MM.1S (cell line): ENCODE measurements around the gene DOP1A.

Experiments
- DNase-seq: peaks from one replicate; pipeline ENCODE4 v3.0.0-alpha.2; 2015
- H2AFZ ChIP-seq: fragments of 300-600 bp; sonication (generic); 2 replicates; pipeline ENCODE4 v1.6.0; 2016; ENCODE audit warnings: antibody characterized with exemption, low read length
- H3F3A ChIP-seq: fragments of 300-600 bp; sonication (generic); 2 replicates; pipeline ENCODE4 v1.6.1; 2016; ENCODE audit warnings: mild to moderate bottlenecking, antibody characterized with exemption, low read length, moderate library complexity, mixed read lengths; ENCODE audit not compliant: insufficient read depth
- H3K27ac ChIP-seq: fragments of 300-600 bp; sonication (generic); 2 replicates; pipeline ENCODE4 v1.5.1; 2016; ENCODE audit warnings: mild to moderate bottlenecking, low read length
- H3K27me3 ChIP-seq: fragments of 300-600 bp; sonication (generic); replicated peaks from 2 replicates; pipeline ENCODE4 v1.6.0; 2016; ENCODE audit warnings: low read length; ENCODE audit not compliant: insufficient read depth
- H3K36me3 ChIP-seq: fragments of 300-600 bp; sonication (generic); replicated peaks from 2 replicates; pipeline ENCODE4 v1.6.1; 2016; ENCODE audit warnings: mild to moderate bottlenecking, low read length, mixed read lengths; ENCODE audit not compliant: insufficient read depth
- H3K4me1 ChIP-seq: fragments of 300-600 bp; sonication (generic); 2 replicates; pipeline ENCODE4 v1.6.1; 2016; ENCODE audit warnings: low read length, mixed read lengths
- H3K4me2 ChIP-seq: fragments of 300-600 bp; sonication (generic); 2 replicates; pipeline ENCODE4 v1.6.0; 2016; ENCODE audit warnings: low read depth, low read length
- H3K4me3 ChIP-seq: fragments of 300-600 bp; sonication (generic); 2 replicates; pipeline ENCODE4 v1.5.1; 2016; ENCODE audit warnings: low read length, mixed read lengths
- H3K79me2 ChIP-seq: fragments of 300-600 bp; sonication (generic); 2 replicates; pipeline ENCODE4 v1.6.1; 2016; ENCODE audit warnings: mixed run types, low read length, mixed read lengths
- H3K9ac ChIP-seq: fragments of 300-600 bp; sonication (generic); 2 replicates; pipeline ENCODE4 v1.6.1; 2016; ENCODE audit warnings: low read length, mixed read lengths
- H3K9me2 ChIP-seq: fragments of 300-600 bp; sonication (generic); replicated peaks from 2 replicates; pipeline ENCODE4 v1.6.1; 2016; ENCODE audit warnings: mild to moderate bottlenecking, low read length, mixed read lengths; ENCODE audit not compliant: insufficient read depth
- H3K9me3 ChIP-seq: fragments of 300-600 bp; sonication (generic); replicated peaks from 2 replicates; pipeline ENCODE4 v1.6.1; 2016; ENCODE audit warnings: mild to moderate bottlenecking, low read length, mixed read lengths; ENCODE audit not compliant: insufficient read depth
- H4K20me1 ChIP-seq: fragments of 300-600 bp; sonication (generic); 2 replicates; pipeline ENCODE4 v1.6.1; 2016; ENCODE audit warnings: mild to moderate bottlenecking, low read length, moderate library complexity, mixed read lengths; ENCODE audit not compliant: insufficient read depth
- CTCF ChIP-seq: fragments of 300-600 bp; sonication (generic); IDR thresholded peaks from 2 replicates; pipeline ENCODE4 v1.5.1; 2016; ENCODE audit warnings: antibody characterized with exemption, low read length, mixed read lengths
- EZH2 ChIP-seq: fragments of 300-600 bp; sonication (generic); optimal IDR thresholded peaks from 2 replicates; pipeline ENCODE3; 2017; ENCODE audit warnings: low read depth, mild to moderate bottlenecking, antibody characterized with exemption, low read length, mixed read lengths
- EZH2phosphoT487 ChIP-seq: fragments of 300-600 bp; sonication (generic); IDR thresholded peaks from 2 replicates; pipeline ENCODE4 v1.6.1; 2018; ENCODE audit warnings: antibody characterized with exemption, low read length

Gene DOP1A

DNA sequence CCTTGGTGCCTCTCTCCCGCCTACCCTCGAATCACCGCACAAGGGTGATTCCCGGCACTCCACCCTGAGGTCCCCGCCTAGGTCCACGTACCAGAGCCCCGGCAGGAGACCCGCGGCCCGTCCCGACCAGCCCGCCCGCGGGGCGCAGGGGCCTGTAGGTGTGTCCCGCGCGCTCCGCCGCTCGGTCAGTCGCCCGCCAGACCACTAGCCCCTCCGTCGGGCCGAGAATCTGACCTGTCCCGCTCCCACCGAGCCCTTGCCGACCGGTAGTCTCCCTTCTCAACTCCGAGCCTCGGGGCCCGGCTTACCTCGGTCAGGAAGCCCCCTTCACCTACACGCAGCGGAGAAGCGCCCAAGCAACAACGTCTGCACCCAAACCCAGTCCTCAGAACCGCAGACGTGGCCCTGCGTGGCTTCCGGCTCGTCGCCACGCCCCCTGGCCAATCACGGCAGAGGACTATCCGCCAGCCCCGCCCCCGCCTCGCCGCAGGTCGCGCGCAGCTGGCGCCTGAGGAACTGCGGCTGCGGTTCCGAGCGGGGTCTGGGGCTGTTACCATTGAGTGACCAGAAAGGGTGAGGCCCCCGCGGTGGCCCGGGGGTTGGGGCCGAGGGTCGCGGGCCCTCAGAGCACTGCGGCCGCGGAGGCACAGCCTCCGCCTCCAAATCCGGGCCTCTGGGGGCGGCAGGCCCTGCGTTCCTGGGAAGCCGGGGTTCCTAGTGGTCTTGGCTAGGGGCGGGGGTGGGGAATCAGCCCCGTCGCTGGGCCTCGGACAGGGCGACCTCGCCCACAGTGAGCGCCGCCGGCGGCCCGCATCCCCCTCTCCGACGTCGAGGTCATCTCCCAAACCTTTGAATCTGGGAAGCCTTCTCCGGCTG is 125.6 kb downstream of the DOP1A start, which contains the start of the genes PGM3 and RWDD2A:
PGM3 (minus strand) TSS at position 395 of the 876 bp plus-strand sequence. CDS start 2,253 bp downstream, outside the sequence.
RWDD2A (plus strand) TSS at position 487 of the 876 bp plus-strand sequence. CDS start 1,095 bp downstream, outside the sequence.
- Histone ChIP-seq H3K9me3 (no peaks in the 10 kb centered on the region), H3K27ac (peak within 1 kb of the TSS; percentile 39; the same call in 1 of the 2 replicates)

DNA sequence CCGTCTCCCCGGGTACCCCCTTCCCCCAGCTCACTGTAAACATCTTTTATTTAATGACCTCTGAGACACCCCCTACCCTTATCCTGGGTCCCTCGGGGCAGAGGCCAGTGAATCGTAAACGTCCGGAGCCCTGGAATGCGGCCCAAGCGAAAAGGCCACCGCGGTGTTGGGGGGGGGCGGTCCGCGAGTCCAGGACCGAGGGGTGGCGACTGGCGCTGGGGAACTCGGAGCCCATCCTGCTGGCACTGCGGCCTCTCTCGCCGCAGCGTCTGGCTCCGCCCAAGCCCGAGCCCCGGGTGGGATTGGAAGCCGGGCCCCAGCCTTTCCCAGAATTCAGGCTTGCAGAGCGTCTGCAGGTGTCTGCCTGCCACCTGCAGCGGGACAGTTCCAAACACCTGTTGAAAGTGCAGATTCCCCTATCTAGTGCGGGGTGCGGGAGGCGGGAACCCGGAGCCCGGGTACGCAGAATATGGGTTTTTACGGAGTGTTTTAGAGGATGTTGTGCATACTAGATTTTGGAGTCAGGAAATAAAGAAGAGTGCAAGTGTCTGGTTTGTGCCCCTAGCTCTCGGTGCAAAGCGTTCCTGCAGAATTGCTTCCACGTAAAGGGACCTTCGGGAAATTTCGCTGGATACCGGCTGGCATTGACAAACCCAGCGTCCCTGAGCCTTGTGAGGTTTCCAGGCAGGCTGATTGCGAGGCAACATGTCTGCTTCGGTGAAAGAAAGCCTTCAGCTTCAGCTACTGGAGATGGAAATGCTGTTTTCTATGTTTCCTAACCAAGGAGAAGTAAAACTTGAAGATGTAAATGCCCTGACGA is 126.5 kb downstream of the DOP1A start:
- Histone ChIP-seq H3K9me2 (no peaks in the 10 kb centered on the region), H3K27ac (peak overlapping the region; percentile 39; the same call in 1 of the 2 replicates), H3K79me2 (peaks cover 40% of the 10 kb centered on the region)

More for the DNA sequence above, 125.6 kb downstream of the DOP1A start, which contains the start of the genes PGM3 and RWDD2A:
- Histone ChIP-seq H3K4me1 (peaks cover 12% of the 10 kb centered on the region; the same call in 1 of the 2 replicates), H3K9ac (peak within 1 kb of the TSS; percentile 82), H3K4me2 (peak within 1 kb of the TSS; percentile 75), H3K27me3 (no peaks in the 10 kb centered on the region), H3K79me2 (peaks cover 49% of the 10 kb centered on the region), H4K20me1 (no peaks in the 10 kb centered on the region), H3K36me3 (0 out of 2 replicates have a peak, but pooled peaks cover 14% of the 10 kb centered on the region), H3K4me3 (peak within 1 kb of the TSS; percentile 91), H2AFZ (peak within 1 kb of the TSS; percentile 80), H3F3A (peaks cover 14% of the 10 kb centered on the region), H3K9me2 (no peaks in the 10 kb centered on the region)
- TF ChIP-seq CTCF, result no peak
- TF ChIP-seq EZH2, result no peak
- no peak for TF ChIP-seq EZH2phosphoT487
- DNase-seq, result peak; percentile 90

More for the DNA sequence above, 126.5 kb downstream of the DOP1A start:
- 0 out of 2 replicates have a peak, but pooled peaks cover 8% of the 10 kb centered on the region for H3K36me3 ChIP-seq
- peak overlapping the region; percentile 82 for H3K9ac ChIP-seq
- no peaks in the 10 kb centered on the region for H3K9me3 ChIP-seq
- H3K4me3 ChIP-seq, result peak overlapping the region; percentile 91
- H3F3A ChIP-seq, result peaks cover 14% of the 10 kb centered on the region
- TF ChIP-seq EZH2 (no peak), EZH2phosphoT487 (no peak), CTCF (no peak)
- peaks cover 12% of the 10 kb centered on the region; the same call in 1 of the 2 replicates for H3K4me1 ChIP-seq
- no peaks in the 10 kb centered on the region for H3K27me3 ChIP-seq
- peak; percentile 36 for DNase-seq
- H3K4me2 ChIP-seq, result peak overlapping the region; percentile 75
- no peaks in the 10 kb centered on the region for H4K20me1 ChIP-seq
- H2AFZ ChIP-seq, result peak overlapping the region; percentile 80
